Suprapubic skin (tissue), 4 donors: Measurements from ENCODE around the gene PWWP2B. TPM values are rescaled to one million over a fixed set of nuclear protein-coding genes. Genes with fewer than 3 reads are reported as not detected.

Source experiments
- DNase-seq, 2 donors: peaks; one replicate each; pipeline ENCODE4 v3.0.0-alpha.2; 2019; ENCODE audit warnings: low spot score in 2 of 2
- H3K27ac ChIP-seq: fragments of 200-600 bp; sonication (generic); one replicate; pipeline ENCODE4 v1.5.1; 2019
- H3K27me3 ChIP-seq: fragments of 200-600 bp; sonication (generic); one replicate; pipeline ENCODE4 v1.5.1; 2019
- H3K36me3 ChIP-seq: fragments of 200-600 bp; sonication (generic); one replicate; pipeline ENCODE4 v1.5.1; 2019
- H3K4me1 ChIP-seq: fragments of 200-600 bp; sonication (generic); one replicate; pipeline ENCODE4 v1.5.1; 2019
- H3K4me3 ChIP-seq: fragments of 200-600 bp; sonication (generic); one replicate; pipeline ENCODE4 v1.5.1; 2019; ENCODE audit warnings: mild to moderate bottlenecking
- H3K9me3 ChIP-seq: fragments of 200-600 bp; sonication (generic); one replicate; pipeline ENCODE4 v1.5.1; 2019
- EP300 ChIP-seq: sonication (generic); formaldehyde crosslinking; IDR thresholded peaks from one replicate; pipeline ENCODE4 v1.6.1; 2017; ENCODE audit warnings: antibody characterized with exemption
- POLR2A ChIP-seq, 2 donors: fragments of 450-650 bp; IDR thresholded peaks; one replicate each; pipeline ENCODE4 v1.6.1; 2017; ENCODE audit warnings: antibody characterized with exemption in 2 of 2, mild to moderate bottlenecking in 2 of 2, moderate library complexity in 2 of 2
- POLR2AphosphoS5 ChIP-seq, 3 donors: sonication (generic); formaldehyde crosslinking; IDR thresholded peaks; one replicate each; pipeline ENCODE4 v1.6.1; 2017; ENCODE audit warnings: antibody characterized with exemption in 3 of 3
- WGBS: methylation state at CpG from one replicate; pipeline ENCODE4 v1.1.5; 2018; 5-methylcytosine and 5-hydroxymethylcytosine counted together
- total RNA-seq, 4 donors: library from RNA; depleted of rRNA; stranded (reverse); fragments of >200 nt; gene quantifications; one replicate each; pipeline ENCODE4 v1.1.0, GENCODE V29; 2016
- TF ChIP-seq, protein P1 (sequence below), 2 donors: fragments of 200-600 bp in 1 of 2; fragments of 450-650 bp in 1 of 2; sonication (generic) in 1 of 2; IDR thresholded peaks; one replicate each; pipeline ENCODE4 v1.5.1; 2016 to 2019; ENCODE audit warnings: antibody characterized with exemption in 2 of 2, mild to moderate bottlenecking in 1 of 2, moderate library complexity in 1 of 2

The PWWP2B gene
- total RNA-seq, 4 donors from 2014 or later: 15.2 to 19.4 (median 18.3) TPM

DNA sequence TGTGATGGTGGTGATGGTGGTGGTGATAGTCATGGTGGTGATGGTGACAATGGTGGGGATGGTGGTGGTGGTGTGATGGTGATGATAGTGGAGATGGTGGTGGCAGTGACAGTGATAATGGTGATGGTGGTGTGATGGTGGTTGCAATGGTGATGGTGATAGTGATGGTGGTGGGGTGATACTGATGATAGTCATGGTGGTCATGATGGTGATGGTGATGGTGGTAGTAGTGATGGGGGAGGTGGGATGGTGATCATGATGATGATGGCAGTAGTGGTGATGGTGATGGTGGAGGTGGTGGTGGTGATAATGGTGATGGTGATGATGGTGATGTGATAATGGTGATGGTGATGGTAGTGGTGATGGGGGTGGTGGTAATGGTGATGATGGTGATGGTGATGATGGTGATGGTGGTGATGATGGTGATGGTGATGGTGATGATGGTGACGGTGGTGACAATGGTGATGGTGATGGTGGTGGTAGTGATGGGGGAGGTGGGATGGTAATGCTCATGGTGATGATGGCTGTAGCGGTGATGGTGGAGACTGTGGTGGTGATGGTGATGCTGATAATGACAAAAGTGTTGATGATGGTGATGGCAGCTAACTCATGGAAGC, 4.7 kb upstream of the PWWP2B start:
- H3K9me3 ChIP-seq: no peaks in the 10 kb centered on the region
- peak; percentile 27 to 41 for DNase-seq
- H3K4me1 ChIP-seq: peaks cover 34% of the 10 kb centered on the region
- H3K4me3 ChIP-seq: no peak overlapping the region
- H3K27ac ChIP-seq: no peak overlapping the region
- TF ChIP-seq POLR2AphosphoS5 (IDR thresholded peaks at IDR 0.05) (no peak), POLR2A (IDR thresholded peaks at IDR 0.05) (no peak), EP300 (no peak)
- TF ChIP-seq, protein P1, sequence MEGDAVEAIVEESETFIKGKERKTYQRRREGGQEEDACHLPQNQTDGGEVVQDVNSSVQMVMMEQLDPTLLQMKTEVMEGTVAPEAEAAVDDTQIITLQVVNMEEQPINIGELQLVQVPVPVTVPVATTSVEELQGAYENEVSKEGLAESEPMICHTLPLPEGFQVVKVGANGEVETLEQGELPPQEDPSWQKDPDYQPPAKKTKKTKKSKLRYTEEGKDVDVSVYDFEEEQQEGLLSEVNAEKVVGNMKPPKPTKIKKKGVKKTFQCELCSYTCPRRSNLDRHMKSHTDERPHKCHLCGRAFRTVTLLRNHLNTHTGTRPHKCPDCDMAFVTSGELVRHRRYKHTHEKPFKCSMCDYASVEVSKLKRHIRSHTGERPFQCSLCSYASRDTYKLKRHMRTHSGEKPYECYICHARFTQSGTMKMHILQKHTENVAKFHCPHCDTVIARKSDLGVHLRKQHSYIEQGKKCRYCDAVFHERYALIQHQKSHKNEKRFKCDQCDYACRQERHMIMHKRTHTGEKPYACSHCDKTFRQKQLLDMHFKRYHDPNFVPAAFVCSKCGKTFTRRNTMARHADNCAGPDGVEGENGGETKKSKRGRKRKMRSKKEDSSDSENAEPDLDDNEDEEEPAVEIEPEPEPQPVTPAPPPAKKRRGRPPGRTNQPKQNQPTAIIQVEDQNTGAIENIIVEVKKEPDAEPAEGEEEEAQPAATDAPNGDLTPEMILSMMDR (IDR thresholded peaks at IDR 0.05): no peak
- WGBS: 85% methylated on average over 2 of the region's 2 CpGs
- H3K27me3 ChIP-seq: no peaks in the 10 kb centered on the region
- H3K36me3 ChIP-seq: no peaks in the 10 kb centered on the region

DNA sequence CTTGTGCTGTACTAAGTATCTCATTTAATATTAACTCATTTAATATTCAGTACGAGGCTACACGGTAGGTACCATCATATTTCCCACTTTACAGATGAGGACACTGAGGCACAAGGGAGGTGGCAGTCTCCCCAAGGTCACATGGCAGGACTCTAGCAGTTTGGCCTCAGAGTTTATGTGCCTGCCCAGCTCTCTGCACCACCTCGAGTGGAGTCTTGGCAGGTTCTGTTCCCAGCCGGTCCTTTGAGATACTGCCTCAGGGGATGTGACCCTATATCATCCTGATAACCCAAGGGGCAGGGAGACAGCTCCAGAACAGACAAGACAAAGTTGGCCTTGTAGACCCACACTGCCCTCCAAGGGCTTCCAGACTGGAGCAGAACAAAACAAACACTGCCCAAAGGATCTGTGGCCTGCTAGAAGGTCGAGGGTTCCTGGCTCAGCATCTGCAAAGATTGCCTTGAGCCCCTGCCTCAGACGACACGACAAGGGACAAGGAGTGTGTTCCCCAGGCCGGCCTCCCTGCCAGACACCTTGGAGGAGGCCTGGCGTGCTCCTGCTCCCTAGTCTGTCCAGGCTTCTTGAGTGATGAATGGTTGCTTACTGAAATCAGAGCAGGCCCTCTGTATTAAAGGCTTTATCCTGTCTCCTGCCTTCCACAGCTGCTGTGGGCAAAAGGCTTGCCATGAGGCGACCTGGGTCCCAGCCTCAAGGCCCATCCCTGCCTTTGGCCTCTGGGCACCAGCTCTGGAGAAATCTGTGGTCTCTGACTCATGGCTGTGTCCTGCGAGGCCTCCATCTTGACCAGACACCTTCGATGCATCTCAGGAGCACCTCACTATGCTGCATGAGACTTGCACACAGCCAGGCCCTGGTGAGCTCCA, 3.9 kb upstream of the PWWP2B start:
- Histone ChIP-seq H3K27me3 (no peaks in the 10 kb centered on the region), H3K4me3 (no peak overlapping the region), H3K27ac (no peak overlapping the region), H3K36me3 (no peaks in the 10 kb centered on the region), H3K9me3 (no peaks in the 10 kb centered on the region), H3K4me1 (peaks cover 35% of the 10 kb centered on the region)
- 77% methylated on average over 7 of the region's 12 CpGs for WGBS
- TF ChIP-seq, protein P1 (IDR thresholded peaks at IDR 0.05): no peak
- TF ChIP-seq POLR2A (IDR thresholded peaks at IDR 0.05) (no peak), EP300 (no peak), POLR2AphosphoS5 (IDR thresholded peaks at IDR 0.05) (no peak)
- peak in 1 of 2 donors; percentile 57 for DNase-seq

DNA sequence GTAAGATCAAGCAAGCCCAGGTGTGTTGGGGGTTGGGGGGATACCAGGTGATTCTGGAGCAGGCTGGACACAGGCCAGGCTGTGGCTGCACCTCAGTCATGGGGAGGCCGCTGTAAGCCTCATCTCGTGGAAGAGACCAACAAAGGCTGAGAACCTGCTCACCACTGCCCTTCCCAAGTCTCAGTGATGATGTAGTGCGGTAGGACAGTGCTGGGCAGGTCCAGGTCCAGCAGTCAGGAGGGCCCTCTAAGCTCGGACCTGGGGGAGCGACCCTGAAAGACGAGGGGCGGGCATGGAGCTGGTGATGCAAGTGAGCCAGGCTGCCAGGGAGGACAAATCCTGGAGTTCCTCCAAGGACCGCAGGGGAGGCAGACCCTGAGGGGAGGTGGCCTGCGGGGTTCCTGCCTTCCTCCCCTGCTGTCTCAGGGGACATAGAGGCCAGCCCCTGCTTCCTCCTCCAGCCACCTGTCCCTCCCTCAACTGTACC, 3.3 kb upstream of the PWWP2B start:
- DNase-seq: no peak
- Histone ChIP-seq H3K4me3 (no peak overlapping the region), H3K9me3 (no peaks in the 10 kb centered on the region), H3K36me3 (no peaks in the 10 kb centered on the region), H3K27ac (no peak overlapping the region), H3K4me1 (peaks cover 41% of the 10 kb centered on the region), H3K27me3 (no peaks in the 10 kb centered on the region)
- TF ChIP-seq, protein P1 (IDR thresholded peaks at IDR 0.05): no peak
- TF ChIP-seq POLR2AphosphoS5 (IDR thresholded peaks at IDR 0.05): no peak
- TF ChIP-seq EP300: no peak
- no peak for TF ChIP-seq POLR2A (IDR thresholded peaks at IDR 0.05)
- 69% methylated on average over 2 of the region's 9 CpGs for WGBS

DNA sequence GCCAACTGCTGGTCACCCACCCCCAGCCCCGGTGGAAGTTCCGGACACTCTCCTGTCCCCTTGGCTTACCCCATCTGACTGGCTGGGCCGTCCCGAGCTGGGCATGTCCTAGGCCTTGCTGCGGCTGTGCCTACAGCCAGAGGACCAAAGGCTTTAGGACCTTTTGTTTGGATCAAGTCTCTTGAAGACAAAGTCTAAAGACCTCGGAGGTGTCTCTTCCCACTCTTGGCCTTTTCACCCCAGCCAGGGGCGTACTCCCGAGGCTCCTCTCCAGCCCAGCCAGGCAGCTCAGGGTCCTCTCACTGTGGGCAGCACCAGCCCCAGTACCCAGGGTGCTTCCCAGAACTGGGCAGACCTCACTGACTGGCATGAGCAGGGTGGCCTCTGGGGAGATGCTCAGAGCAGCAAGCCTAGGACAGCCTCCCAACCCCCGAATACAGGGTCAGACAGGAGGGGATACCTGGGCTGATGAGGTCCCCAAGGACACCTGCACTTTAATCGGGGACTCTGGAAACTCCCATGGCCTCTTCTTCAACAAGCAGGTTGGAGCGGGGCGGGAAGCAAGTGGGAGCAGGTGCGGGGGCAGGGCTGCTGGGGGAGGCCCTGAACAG, 2.7 kb upstream of the PWWP2B start:
- 78% methylated on average over 11 of the region's 13 CpGs for WGBS
- H3K4me1 ChIP-seq: peaks cover 41% of the 10 kb centered on the region
- H3K27me3 ChIP-seq: no peaks in the 10 kb centered on the region
- TF ChIP-seq EP300: no peak
- TF ChIP-seq POLR2AphosphoS5 (IDR thresholded peaks at IDR 0.05): no peak
- TF ChIP-seq, protein P1 (IDR thresholded peaks at IDR 0.05): no peak
- TF ChIP-seq POLR2A (IDR thresholded peaks at IDR 0.05): no peak
- H3K4me3 ChIP-seq: no peak overlapping the region
- no peaks in the 10 kb centered on the region for H3K9me3 ChIP-seq
- no peak for DNase-seq
- no peaks in the 10 kb centered on the region for H3K36me3 ChIP-seq
- peak overlapping the region; percentile 98 for H3K27ac ChIP-seq
